ENCODE measurements around the gene CDIP1.

DNA sequence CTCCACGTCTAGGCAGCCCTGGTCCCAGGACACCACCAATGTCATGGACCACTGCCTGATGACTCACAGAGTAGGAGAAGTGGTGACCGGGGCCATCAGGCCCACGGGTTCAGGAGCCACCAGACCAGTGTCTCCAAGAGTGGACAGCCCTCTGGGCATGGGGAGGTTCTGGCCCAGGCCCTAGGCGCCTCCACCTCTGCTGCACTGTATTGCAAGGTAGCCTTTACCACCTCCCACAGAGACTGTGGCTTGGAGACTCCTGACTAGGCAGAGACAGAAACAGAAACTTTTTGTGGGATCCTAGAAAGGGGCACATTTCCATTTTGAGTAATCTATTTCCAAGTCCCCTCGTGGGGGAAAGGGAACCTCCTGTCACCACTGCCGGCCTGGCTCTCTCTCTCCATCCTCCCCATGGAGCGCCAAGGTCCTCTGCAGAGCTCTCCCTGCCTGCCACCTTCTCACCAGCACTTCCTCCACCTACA, 2.9 kb downstream of the CDIP1 start:
- no peak for TF ChIP-seq GABPA (IDR thresholded peaks at IDR 0.05; ENCODE audit: borderline replicate concordance, insufficient read depth, low read length)
- TF ChIP-seq, protein P1, sequence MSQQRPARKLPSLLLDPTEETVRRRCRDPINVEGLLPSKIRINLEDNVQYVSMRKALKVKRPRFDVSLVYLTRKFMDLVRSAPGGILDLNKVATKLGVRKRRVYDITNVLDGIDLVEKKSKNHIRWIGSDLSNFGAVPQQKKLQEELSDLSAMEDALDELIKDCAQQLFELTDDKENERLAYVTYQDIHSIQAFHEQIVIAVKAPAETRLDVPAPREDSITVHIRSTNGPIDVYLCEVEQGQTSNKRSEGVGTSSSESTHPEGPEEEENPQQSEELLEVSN (IDR thresholded peaks at IDR 0.05): no peak
- TF ChIP-seq, protein P2, sequence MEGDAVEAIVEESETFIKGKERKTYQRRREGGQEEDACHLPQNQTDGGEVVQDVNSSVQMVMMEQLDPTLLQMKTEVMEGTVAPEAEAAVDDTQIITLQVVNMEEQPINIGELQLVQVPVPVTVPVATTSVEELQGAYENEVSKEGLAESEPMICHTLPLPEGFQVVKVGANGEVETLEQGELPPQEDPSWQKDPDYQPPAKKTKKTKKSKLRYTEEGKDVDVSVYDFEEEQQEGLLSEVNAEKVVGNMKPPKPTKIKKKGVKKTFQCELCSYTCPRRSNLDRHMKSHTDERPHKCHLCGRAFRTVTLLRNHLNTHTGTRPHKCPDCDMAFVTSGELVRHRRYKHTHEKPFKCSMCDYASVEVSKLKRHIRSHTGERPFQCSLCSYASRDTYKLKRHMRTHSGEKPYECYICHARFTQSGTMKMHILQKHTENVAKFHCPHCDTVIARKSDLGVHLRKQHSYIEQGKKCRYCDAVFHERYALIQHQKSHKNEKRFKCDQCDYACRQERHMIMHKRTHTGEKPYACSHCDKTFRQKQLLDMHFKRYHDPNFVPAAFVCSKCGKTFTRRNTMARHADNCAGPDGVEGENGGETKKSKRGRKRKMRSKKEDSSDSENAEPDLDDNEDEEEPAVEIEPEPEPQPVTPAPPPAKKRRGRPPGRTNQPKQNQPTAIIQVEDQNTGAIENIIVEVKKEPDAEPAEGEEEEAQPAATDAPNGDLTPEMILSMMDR (IDR thresholded peaks at IDR 0.05; ENCODE audit: control extremely low read depth in 1 of 3, insufficient read depth in 1 of 3, low read depth in 1 of 3, low read length in 3 of 3): no peak
- no peak for TF ChIP-seq RAD21 (IDR thresholded peaks at IDR 0.05 in 1 of 2, conservative IDR thresholded peaks at IDR 0.05 in 1 of 2; ENCODE audit: low read depth in 2 of 2, low read length in 2 of 2)
- TF ChIP-seq CBX5 (IDR thresholded peaks at IDR 0.05; ENCODE audit: low read depth, low read length): no peak
- TF ChIP-seq, protein P3, sequence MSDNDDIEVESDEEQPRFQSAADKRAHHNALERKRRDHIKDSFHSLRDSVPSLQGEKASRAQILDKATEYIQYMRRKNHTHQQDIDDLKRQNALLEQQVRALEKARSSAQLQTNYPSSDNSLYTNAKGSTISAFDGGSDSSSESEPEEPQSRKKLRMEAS (IDR thresholded peaks at IDR 0.05): no peak
- TF ChIP-seq ZNF274 (IDR thresholded peaks at IDR 0.05; ENCODE audit: borderline replicate concordance, extremely low read depth, low read length): no peak
- TF ChIP-seq JUND (IDR thresholded peaks at IDR 0.05; ENCODE audit: low read length): no peak
- no peak for TF ChIP-seq POLR2A (IDR thresholded peaks at IDR 0.05; ENCODE audit: control extremely low read depth in 1 of 2, low read depth in 2 of 2, low read length in 2 of 2)
- no peak for TF ChIP-seq EZH2 (IDR thresholded peaks at IDR 0.05; ENCODE audit: low read depth, low read length, severe bottlenecking)

All from H1 (cell line).